Stimulated activated CD4-positive, alpha-beta T cell treated with anti-CD3 and anti-CD28 coated beads, Interleukin-2, amount 100 ng/mL, for 4 hours (primary cell): ENCODE data around the gene SHMT1.
"Not testable (repeated sequence)": the region's sequence is repeated elsewhere in the genome, so short reads cannot be mapped to it uniquely, and the experiment has no call there.

Experiments used
- DNase-seq: peaks from one replicate; pipeline ENCODE4 v3.0.0-alpha.2; 2020; ENCODE audit warnings: low read depth

SHMT1 gene

DNA sequence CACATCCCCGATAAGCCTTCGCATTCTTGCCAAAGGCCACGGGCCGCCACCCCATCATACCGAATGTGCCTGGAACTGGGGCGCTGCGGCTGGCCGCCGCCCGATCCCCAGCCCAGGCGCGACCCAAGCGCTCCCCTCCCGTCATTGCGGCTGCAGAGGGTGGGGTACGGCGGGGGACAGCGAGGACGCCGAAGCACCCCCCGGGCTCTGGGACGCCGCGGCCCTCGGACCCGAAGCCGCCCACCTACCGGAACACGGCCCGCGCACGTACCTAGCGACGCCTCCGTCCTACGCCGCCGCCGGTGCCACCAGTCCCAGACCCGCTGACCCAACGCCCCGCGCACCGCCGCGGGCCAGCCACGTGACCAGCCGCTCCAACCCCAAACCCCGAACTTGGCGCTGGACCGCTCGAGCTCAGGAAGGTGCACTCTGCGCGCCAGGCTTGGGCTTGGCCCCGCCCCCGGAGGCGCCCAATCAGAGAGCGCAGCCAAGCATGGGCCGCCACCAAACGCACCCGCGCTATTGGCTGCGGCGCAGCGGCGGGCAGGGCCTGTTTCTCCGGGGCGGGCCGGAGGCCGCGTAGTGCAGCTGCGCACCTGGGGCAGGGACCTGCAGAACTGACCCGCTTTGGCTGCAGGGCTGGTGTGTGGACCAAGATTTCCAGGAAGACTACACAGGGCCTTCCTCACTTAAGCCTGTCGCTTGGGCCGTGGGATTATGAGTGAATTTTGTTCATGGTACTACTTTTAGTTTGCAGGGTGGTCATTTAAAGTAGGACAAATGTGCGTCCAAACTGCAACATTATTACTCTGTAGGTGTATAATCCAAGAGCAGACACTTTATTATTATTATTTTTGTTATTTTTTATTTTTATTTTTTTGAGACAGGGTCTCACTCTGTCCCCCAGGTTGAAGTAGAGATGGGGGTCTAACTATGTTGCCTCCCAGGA is at the start of gene SHMT1:
TSS of gene SHMT1 (minus strand) at position 450 of the 949 bp plus-strand sequence. CDS start 7,569 bp downstream, outside the sequence.
- DNase-seq = peak; percentile 81

GRCh38 chr17:18412001-18412538 is 48.7 kb upstream of the SHMT1 start:
- not testable (repeated sequence) for DNase-seq

DNA sequence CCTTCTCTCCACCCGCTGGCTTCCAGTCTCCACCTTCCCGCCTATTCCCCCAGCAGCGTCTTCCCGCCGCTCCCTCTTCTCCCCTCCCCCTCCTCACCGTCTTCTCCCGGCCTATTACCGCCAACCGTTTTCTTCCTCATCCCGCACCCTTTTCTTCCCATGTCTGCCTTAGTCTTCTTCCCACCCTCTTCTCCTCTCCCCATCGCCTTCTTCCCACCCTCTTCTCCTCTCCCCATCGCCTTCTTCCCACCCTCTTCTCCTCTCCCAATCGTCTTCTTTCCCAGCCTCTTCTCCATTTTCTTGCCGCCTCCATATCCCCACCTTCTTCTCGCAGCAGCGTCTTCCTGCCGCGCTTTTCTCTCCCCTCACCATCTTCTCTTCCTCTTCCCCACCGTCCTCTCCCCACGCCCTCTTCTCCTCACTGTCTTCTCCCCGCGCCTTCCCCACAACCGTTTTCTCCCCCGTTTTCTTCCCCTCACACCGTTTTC is 48.1 kb upstream of the SHMT1 start:
- peak; percentile 3 for DNase-seq

- DNase-seq = not testable (repeated sequence)
Observed at GRCh38 chr17:18410736-18411135, 47.4 kb upstream of the SHMT1 start.

DNA sequence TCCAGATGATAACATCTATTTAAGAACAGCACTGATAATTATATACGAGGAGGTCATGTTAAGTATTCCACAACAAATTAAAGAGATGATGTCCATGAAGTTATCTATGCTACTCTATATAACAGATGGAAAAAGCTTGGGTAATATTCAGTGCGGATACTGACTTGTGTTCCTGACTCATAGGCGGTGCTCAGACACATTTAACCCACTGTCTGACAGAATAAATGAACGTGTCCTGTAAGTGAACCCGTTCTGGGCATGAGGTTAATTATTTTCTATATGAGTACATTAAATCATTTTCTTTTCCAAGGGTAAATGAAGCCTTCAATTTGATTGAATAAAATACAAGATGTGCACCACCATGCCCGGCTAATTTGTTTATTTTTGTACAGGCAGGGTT is 46.0 kb upstream of the SHMT1 start:
- DNase-seq = not testable (repeated sequence)

- DNase-seq = not testable (repeated sequence)
Observed at GRCh38 chr17:18408906-18409305, 45.6 kb upstream of the SHMT1 start.

GRCh38 chr17:18403604-18404003 is 40.3 kb upstream of the SHMT1 start:
- not testable (repeated sequence) for DNase-seq

- DNase-seq = not testable (repeated sequence)
Observed at GRCh38 chr17:18403166-18403565, 39.8 kb upstream of the SHMT1 start.

DNA sequence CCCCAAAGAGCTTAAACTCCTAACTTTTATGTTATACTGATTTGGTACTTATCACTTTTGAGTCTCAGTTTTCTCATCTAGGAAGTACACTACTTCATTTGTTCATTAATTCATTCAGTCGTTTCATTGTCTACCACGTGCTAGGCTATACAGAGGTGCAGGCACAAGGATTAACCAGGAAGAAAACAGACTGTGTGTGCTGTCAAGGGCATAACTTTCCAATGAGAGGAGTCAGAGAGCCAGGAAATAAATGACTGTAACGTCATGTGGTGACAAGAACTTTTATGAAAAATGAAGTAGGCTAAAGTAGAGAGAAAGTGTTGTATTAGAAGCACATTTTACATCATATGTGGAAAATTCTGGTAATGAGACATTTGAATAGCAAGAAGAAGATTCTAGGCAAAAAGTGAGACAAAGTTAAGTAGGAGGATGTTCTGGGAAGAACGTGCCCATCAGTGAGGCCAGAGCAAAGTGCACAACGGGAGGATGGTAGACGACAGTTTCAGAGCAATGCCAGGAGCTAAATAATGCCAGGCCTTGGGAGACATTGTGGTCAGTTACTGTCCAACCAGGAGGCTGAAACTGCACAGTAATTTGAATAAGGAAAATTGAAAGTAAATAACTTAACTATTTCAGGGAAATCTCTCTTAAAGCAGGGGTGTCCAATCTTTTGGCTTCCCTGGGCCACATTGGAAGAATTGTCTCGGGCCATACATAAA is 38.7 kb upstream of the SHMT1 start:
- DNase-seq = not testable (repeated sequence)

GRCh38 chr17:18388728-18389127 is 25.4 kb upstream of the SHMT1 start:
- DNase-seq = not testable (repeated sequence)

- not testable (repeated sequence) for DNase-seq
Observed at GRCh38 chr17:18388266-18388665, 24.9 kb upstream of the SHMT1 start.

DNA sequence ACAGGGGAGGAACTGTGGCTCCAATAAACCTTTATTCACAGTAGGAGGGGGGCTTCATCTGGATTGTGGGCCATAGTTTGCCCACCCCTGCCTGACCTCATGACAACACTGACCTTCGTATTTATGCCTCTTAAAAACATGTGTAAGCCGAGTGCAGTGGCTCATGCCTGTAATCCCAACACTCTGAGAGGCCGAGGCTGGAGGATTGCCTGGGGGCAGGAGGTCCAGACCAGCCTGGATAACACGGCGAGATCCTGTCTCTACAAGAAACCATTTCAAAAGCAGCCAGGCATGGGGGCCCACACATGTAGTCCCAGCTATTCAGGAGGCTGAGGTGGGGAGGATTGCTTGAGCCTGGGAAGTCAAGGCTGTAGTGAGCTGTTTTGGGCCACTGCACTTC is 24.2 kb upstream of the SHMT1 start:
- not testable (repeated sequence) for DNase-seq

DNA sequence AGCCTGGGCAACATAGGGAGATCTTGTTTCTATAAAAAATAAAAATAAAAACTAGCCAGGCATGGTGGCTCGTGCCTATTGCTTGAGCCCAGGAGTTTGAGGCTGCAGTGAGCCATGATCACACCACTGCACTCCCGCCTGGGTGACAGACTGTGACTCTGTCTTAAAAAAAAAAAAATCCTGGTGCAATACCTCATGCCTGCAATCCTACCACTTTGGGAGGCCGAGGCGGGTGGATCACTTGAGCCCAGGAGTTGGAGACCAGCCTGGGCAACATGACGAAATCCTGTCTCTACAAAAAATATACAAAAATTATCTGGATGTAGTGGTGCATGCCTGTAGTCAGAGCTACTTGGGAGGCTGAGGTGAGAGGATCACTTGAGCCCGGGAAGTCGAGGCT is 20.9 kb upstream of the SHMT1 start:
- not testable (repeated sequence) for DNase-seq

- not testable (repeated sequence) for DNase-seq
Observed at GRCh38 chr17:18383079-18383481, 19.7 kb upstream of the SHMT1 start.

DNA sequence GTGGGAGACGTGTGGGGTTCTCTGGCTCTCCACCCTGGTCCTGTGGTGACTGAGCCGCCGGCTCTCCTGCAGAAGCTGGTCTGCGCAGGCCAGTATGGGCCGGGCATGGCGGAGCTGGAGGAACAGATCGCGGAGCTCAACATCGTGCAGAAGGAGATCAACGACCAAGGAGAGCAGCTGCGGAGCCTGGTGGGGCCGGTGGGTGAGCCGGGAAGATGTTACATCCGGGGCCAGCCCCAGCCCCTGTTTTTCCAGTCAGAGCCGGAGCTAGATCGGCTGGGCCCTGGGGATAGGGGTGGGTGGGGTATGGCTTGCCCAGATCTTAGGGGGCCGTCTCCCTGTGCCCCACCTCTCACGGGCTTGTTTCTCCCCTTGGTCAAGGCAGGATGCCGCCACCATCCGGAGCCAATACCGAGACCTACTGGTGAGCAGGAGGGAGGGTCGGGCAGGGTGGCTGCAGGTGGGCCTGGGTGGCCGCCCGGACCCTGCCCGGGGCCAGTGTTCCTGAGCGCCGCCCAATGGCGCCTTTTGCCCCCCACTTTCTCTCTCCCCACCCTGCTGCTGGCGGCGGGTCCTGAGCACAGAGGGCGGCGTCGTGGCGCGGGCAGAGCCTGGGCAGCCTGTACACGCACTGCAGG is 19.2 kb upstream of the SHMT1 start:
- no peak for DNase-seq

DNA sequence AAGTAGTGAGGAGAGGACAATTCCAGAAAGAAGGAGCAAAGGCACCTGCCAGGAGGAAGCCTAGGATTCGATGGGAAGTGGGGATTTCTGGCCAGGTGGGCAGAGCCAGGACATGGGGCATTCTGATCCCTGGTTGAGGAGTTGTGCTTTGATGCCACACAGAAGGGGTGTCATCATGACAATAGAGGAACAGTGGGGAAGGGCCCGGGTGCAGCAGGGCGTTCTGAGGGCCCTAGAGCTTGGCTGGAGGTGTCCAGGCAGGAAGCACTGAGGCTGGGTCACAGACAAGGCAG is 18.5 kb upstream of the SHMT1 start:
- no peak for DNase-seq

GRCh38 chr17:18381158-18381952 is 18.0 kb upstream of the SHMT1 start:
- DNase-seq = no peak

DNA sequence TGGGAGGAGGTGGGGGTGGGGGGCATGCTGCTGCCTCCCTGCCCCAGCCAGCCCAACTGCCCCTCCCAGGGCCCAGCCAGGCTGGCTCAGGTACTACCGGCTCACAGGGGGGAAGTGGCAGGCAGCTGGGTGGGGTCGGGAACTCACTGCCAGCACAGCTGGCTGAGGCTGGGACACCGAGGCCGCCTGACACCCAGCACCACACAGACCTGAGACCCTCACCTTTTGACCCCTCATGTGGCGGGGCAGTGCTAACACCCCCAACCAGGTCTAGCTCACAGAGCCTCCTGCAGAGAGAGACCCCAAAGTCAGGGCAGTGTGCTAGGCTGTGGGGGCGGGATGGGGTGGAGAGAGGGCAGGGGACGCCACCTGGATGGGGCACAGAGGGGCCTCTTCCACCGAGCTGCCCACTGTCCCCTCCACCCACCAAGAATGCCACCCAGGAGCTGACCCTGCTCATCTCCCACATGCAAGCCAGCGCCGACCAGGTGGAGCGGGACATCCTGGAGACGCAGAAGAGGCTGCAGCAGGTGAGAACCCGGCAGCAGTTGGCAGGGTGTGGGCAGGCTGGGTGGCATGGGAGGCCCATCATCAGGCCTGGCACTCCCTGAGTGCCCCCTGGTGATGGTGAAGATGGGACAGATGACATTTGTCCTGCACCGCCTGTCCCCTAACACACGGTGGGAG is 17.3 kb upstream of the SHMT1 start:
- DNase-seq = no peak

GRCh38 chr17:18379246-18380146 is 16.1 kb upstream of the SHMT1 start:
- DNase-seq = no peak

GRCh38 chr17:18378614-18379013 is 15.3 kb upstream of the SHMT1 start:
- not testable (repeated sequence) for DNase-seq
